H1 (cell line): ENCODE data around the gene MARCHF3. TPM values are rescaled to one million over a fixed set of nuclear protein-coding genes. Genes with fewer than 3 reads are reported as not detected.

Experiments used
- EP300 ChIP-seq, 2 experiments: IDR thresholded peaks; 1 replicate in 1 of 2; 2 replicates in 1 of 2; pipeline ENCODE4 v1.6.1; 2011 to 2012; ENCODE audit warnings: low read depth in 2 of 2, low read length in 2 of 2, mild to moderate bottlenecking in 2 of 2, borderline replicate concordance in 1 of 2, inconsistent platforms in 1 of 2, moderate library complexity in 1 of 2
- KDM5A ChIP-seq: fragments of 200-600 bp; IDR thresholded peaks from 2 replicates; pipeline ENCODE4 v1.7.1; 2012; ENCODE audit warnings: mild to moderate bottlenecking, low read length, inconsistent platforms, mixed read lengths
- MAX ChIP-seq: IDR thresholded peaks from 2 replicates; pipeline ENCODE4 v1.6.1; 2012; ENCODE audit warnings: inconsistent platforms
- PHF8 ChIP-seq: fragments of 200-600 bp; sonication (generic); conservative IDR thresholded peaks from 2 replicates; pipeline ENCODE4 v1.7.1; 2012; ENCODE audit warnings: low read depth, mild to moderate bottlenecking, inconsistent platforms, low read length, moderate library complexity
- polyA plus RNA-seq, 7 experiments: library from polyadenylated mRNA; depleted of rRNA in 3 of 7; stranded (reverse) in 5 of 7; unstranded in 2 of 7; fragments of >200 nt in 5 of 7; fragments of 200-250 nt in 2 of 7; gene quantifications; 1 replicate in 5 of 7; 2 replicates in 1 of 7; 4 replicates in 1 of 7; pipeline versions ENCODE4 v1.2.1 to v1.2.3, GENCODE V29; 2011 to 2013; ENCODE audit warnings: missing spikeins in 2 of 7, mixed read lengths in 2 of 7
- total RNA-seq: library from RNA; stranded (reverse); fragmentation: NEBNext Ultra II Directional; extraction: Animal tissue kit (Norgen Biotek cat#: 25700); gene quantifications from 2 replicates; pipeline ENCODE4 v1.2.1, GENCODE V29; 2021

Gene MARCHF3
- total and polyA plus RNA-seq, 2 of the 8 experiments (the other 6 are each of a cell fraction or from before 2014, with no cell fraction given), result 12.0 to 16.9 TPM

- TF ChIP-seq EP300 (IDR thresholded peaks at IDR 0.05; ENCODE audit: borderline replicate concordance in 1 of 2, low read depth in 2 of 2, low read length in 2 of 2) (no peak), MAX (no peak), PHF8 (no peak), KDM5A (no peak)
Observed at GRCh38 chr5:126829098-126829497, 201.3 kb downstream of the MARCHF3 start (continued).
